SJCRH30 (cell line): Measurements from ENCODE around the gene ADRA2B. TPM values are rescaled to one million over a fixed set of nuclear protein-coding genes. Genes with fewer than 3 reads are reported as not detected.

Source experiments
- DNase-seq, 2 experiments: peaks; one replicate each; pipeline ENCODE4 v3.0.0-alpha.2; 2015 to 2020
- H3K27ac ChIP-seq: fragments of 250-450 bp; sonication (Bioruptor Pico); 2 replicates; pipeline ENCODE4 v1.5.1; 2020; ENCODE audit warnings: mild to moderate bottlenecking, moderate library complexity
- H3K27me3 ChIP-seq: fragments of 250-450 bp; sonication (Bioruptor Pico); 2 replicates; pipeline ENCODE4 v1.5.1; 2020; ENCODE audit warnings: mild to moderate bottlenecking, moderate library complexity
- H3K36me3 ChIP-seq: fragments of 250-450 bp; sonication (Bioruptor Pico); 2 replicates; pipeline ENCODE4 v1.5.1; 2020; ENCODE audit warnings: mild to moderate bottlenecking, moderate library complexity
- H3K4me1 ChIP-seq: fragments of 250-450 bp; sonication (Bioruptor Pico); 2 replicates; pipeline ENCODE4 v1.5.1; 2020; ENCODE audit warnings: mild to moderate bottlenecking, moderate library complexity
- H3K4me3 ChIP-seq: fragments of 250-450 bp; sonication (Bioruptor Pico); 2 replicates; pipeline ENCODE4 v1.5.1; 2020; ENCODE audit warnings: mild to moderate bottlenecking, moderate library complexity
- H3K9me3 ChIP-seq: fragments of 250-450 bp; sonication (Bioruptor Pico); replicated peaks from 2 replicates; pipeline ENCODE4 v1.5.1; 2020; ENCODE audit warnings: mild to moderate bottlenecking, moderate library complexity
- total RNA-seq: library from RNA; depleted of rRNA; stranded (reverse); fragments of >200 nt; shearing (Covaris generic); gene quantifications from 2 replicates; pipeline ENCODE4 v1.2.3, GENCODE V29; 2014

Gene ADRA2B
- total RNA-seq, 1 experiment from 2014 or later = not detected

GRCh38 chr2:96111257-96111640 is 5.1 kb downstream of the ADRA2B start:
- peaks cover 23% of the 10 kb centered on the region for H3K4me1 ChIP-seq
- no peak overlapping the region for H3K4me3 ChIP-seq
- H3K36me3 ChIP-seq = no peaks in the 10 kb centered on the region
- no peaks in the 10 kb centered on the region for H3K9me3 ChIP-seq
- no peak overlapping the region for H3K27ac ChIP-seq
- no peak for DNase-seq
- no peaks in the 10 kb centered on the region for H3K27me3 ChIP-seq

DNA sequence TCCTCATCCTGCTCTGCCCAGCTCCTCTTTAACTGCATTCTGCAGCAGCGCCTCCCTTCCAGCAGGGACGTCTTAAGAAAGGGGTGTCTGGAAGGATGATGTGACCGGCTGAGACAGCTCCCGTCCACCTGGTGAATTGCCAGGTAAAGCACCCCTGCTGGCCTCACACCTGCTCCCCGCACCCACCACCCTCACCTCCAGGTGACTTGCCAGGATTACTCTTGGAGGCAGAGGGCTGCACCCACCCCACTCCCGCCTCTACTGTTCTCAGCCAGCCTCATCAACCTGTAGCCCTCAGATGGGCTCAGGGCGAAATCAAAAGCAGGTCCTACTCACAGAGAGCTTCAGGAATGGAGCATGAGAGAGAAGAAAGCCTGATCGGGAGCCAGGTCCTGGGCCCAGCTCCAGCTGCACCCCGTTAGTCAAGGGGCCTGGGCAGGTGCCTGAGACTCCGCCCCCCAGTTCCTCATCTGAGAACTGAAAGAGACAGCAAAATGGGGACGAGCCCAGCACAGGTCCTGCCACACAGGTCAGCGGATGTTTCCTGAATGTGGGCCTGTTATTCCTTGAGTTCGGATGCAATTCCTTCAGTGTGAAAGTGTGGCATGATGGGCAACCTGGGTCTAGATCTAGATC is 5.6 kb downstream of the ADRA2B start:
- no peak for DNase-seq

DNA sequence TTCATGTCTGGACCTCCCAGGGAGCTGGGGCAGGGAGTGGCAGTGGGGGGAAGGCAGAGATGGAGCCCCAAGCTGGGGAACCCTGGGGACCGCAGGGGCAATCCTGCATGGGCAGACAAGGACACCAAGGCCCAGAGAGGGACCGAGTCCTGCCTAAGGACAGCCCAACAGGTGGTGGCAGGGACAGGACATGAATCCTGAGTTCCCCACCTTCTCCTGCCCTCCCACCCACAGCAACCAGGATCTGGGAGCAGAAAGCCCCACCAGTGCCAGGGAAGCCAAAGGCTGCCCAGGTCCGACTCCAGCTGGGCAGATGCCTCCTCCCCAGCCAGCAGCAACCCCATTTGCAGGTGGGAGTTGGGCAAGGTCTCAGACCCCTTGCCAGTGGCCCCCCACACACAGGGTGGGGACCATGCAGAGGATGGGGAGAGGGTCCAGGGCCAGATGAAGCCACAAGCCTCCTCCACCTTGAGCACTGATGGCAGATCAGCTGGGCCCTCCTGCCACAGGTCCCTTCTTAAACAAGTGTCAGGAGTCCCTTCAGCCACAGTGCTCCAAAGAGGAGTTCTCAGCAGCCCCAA is 6.3 kb downstream of the ADRA2B start:
- Histone ChIP-seq H3K4me3 (no peak overlapping the region), H3K27ac (no peak overlapping the region)

More for the DNA sequence above, 5.6 kb downstream of the ADRA2B start:
- H3K36me3 ChIP-seq = no peaks in the 10 kb centered on the region
- H3K27ac ChIP-seq = no peak overlapping the region
- no peaks in the 10 kb centered on the region for H3K27me3 ChIP-seq
- H3K4me1 ChIP-seq = peaks cover 23% of the 10 kb centered on the region
- H3K4me3 ChIP-seq = no peak overlapping the region
- no peaks in the 10 kb centered on the region for H3K9me3 ChIP-seq

GRCh38 chr2:96109361-96109680 is 7.0 kb downstream of the ADRA2B start:
- Histone ChIP-seq H3K4me1 (peaks cover 23% of the 10 kb centered on the region), H3K27ac (no peak overlapping the region)

More for the DNA sequence above, 6.3 kb downstream of the ADRA2B start:
- Histone ChIP-seq H3K27me3 (no peaks in the 10 kb centered on the region), H3K9me3 (no peaks in the 10 kb centered on the region), H3K4me1 (peaks cover 23% of the 10 kb centered on the region), H3K36me3 (no peaks in the 10 kb centered on the region)
- no peak for DNase-seq

GRCh38 chr2:96108541-96109360 is 7.6 kb downstream of the ADRA2B start:
- H3K4me1 ChIP-seq = peaks cover 22% of the 10 kb centered on the region
- H3K9me3 ChIP-seq = no peaks in the 10 kb centered on the region
- H3K36me3 ChIP-seq = no peaks in the 10 kb centered on the region
- H3K4me3 ChIP-seq = peak overlapping the region; percentile 23
- peak; percentile 38 to 54 for DNase-seq
- no peaks in the 10 kb centered on the region for H3K27me3 ChIP-seq
- H3K27ac ChIP-seq = peak overlapping the region; percentile 27; the same call in 1 of the 2 replicates

More at GRCh38 chr2:96109361-96109680, 7.0 kb downstream of the ADRA2B start:
- no peak for DNase-seq
- peak overlapping the region; percentile 23 for H3K4me3 ChIP-seq
- H3K27me3 ChIP-seq = no peaks in the 10 kb centered on the region
- no peaks in the 10 kb centered on the region for H3K9me3 ChIP-seq
- H3K36me3 ChIP-seq = no peaks in the 10 kb centered on the region

GRCh38 chr2:96108151-96108540 is 8.2 kb downstream of the ADRA2B start:
- H3K27me3 ChIP-seq = no peaks in the 10 kb centered on the region
- no peak overlapping the region for H3K27ac ChIP-seq
- H3K36me3 ChIP-seq = no peaks in the 10 kb centered on the region
- DNase-seq = peak; percentile 74 to 79
- peaks cover 18% of the 10 kb centered on the region for H3K4me1 ChIP-seq
- no peaks in the 10 kb centered on the region for H3K9me3 ChIP-seq
- H3K4me3 ChIP-seq = no peak overlapping the region; the same call in 1 of the 2 replicates

- no peaks in the 10 kb centered on the region for H3K36me3 ChIP-seq
- H3K27ac ChIP-seq = no peak overlapping the region
- H3K27me3 ChIP-seq = no peaks in the 10 kb centered on the region
- no peak for DNase-seq
- H3K9me3 ChIP-seq = no peaks in the 10 kb centered on the region
- H3K4me1 ChIP-seq = peaks cover 18% of the 10 kb centered on the region
- H3K4me3 ChIP-seq = no peak overlapping the region
Measured at GRCh38 chr2:96107708-96108065, 8.7 kb downstream of the ADRA2B start.

GRCh38 chr2:96106991-96107707 is 9.2 kb downstream of the ADRA2B start:
- DNase-seq = no peak
- peaks cover 18% of the 10 kb centered on the region for H3K4me1 ChIP-seq
- H3K4me3 ChIP-seq = no peak overlapping the region
- no peak overlapping the region for H3K27ac ChIP-seq
- H3K36me3 ChIP-seq = no peaks in the 10 kb centered on the region
- H3K27me3 ChIP-seq = no peaks in the 10 kb centered on the region
- no peaks in the 10 kb centered on the region for H3K9me3 ChIP-seq

DNA sequence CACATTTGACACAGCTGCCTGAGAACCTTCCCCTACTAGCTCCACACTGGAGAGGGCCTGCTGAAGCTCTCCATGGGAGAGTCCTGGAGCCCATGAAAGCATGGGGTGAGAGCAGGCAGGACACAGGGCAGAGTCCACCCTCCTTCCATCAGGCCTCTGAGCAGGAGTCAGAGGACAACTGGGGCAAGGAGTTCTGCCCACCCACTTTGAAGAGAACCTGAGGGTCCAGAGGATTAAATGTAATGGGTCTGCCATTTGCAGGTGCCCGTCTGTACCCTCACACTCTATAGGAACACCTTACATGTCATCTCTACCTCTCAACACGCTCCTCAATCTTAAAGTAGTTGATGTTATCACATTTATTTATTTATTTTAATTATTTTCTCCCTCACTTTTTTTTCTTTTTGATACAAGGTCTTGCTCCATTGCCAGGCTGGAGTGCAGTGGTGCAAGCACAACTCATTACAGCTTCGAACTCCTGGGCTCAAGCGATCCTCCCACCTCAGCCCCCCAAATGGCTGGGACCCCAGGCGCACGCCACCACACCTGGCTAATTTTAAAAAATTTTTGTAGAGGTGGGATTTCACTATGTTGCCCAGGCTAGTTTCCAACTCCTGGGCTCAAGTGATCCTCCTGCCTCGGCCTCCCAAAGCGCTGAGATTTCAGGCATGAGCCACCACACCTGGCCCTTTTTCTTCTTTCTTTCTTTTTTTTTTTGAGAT is 10.2 kb downstream of the ADRA2B start:
- no peaks in the 10 kb centered on the region for H3K36me3 ChIP-seq
- no peaks in the 10 kb centered on the region for H3K27me3 ChIP-seq
- no peaks in the 10 kb centered on the region for H3K9me3 ChIP-seq
- H3K27ac ChIP-seq = no peak overlapping the region
- peaks cover 18% of the 10 kb centered on the region for H3K4me1 ChIP-seq
- no peak overlapping the region for H3K4me3 ChIP-seq
- DNase-seq = no peak

DNA sequence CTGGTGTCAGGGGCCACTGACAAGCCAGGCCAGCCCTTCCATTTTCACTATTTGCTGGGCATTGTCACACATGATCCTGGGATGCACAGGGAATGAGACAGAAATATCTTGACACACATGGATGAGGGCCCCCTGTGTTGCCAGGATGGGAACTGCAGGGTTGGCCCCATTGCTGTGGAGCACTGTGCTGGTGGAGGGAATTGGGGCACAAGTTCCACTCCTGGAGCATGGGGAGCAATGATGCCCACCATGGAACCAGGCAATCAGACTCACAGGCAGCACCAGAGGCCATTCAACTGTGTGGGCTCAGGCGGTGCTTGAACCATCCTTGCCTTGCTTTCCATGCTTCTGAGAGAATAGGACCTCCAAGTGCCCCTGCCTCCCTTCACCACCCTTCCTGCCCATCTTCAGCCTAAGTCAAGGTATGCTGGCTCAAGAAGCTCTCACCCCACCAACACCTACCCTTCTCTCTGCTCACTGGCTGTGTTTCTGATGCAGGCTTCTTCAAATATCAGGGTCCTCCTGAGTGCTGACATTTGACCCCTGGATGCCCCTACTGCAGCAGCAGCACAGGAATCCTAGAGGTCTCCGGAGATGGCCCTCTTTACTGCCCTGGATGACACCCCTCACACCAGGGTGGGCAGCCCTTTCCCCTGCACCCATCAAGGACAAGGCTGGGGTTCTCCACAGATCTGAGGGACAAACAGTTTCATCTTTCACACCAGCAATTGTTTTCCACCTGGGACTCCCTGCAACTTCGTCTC is 11.0 kb downstream of the ADRA2B start:
- Histone ChIP-seq H3K4me1 (peaks cover 21% of the 10 kb centered on the region), H3K27me3 (no peaks in the 10 kb centered on the region), H3K9me3 (no peaks in the 10 kb centered on the region), H3K36me3 (no peaks in the 10 kb centered on the region), H3K4me3 (no peak overlapping the region), H3K27ac (no peak overlapping the region)
- DNase-seq = no peak

DNA sequence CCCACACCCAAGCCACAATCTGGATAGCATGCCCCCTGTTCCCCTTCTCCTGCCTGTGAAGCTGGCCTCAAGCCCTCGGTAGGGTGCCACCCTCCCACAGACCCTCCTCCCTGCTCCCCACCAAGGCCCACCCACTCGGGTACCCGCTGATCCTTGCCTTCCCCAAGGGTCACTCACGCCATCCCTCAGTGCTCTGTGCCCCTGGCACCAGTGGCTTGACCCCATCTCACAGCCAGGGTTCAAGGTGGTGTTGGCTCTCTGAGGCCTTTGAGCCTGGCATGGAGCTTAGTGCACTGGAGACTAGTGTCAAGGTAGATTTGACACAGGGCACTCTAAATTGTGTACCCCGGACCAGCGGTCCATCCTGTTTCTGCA is 11.9 kb downstream of the ADRA2B start:
- Histone ChIP-seq H3K27me3 (no peaks in the 10 kb centered on the region), H3K4me3 (no peak overlapping the region), H3K36me3 (no peaks in the 10 kb centered on the region), H3K9me3 (no peaks in the 10 kb centered on the region), H3K27ac (no peak overlapping the region), H3K4me1 (peaks cover 23% of the 10 kb centered on the region)
- DNase-seq = no peak

DNA sequence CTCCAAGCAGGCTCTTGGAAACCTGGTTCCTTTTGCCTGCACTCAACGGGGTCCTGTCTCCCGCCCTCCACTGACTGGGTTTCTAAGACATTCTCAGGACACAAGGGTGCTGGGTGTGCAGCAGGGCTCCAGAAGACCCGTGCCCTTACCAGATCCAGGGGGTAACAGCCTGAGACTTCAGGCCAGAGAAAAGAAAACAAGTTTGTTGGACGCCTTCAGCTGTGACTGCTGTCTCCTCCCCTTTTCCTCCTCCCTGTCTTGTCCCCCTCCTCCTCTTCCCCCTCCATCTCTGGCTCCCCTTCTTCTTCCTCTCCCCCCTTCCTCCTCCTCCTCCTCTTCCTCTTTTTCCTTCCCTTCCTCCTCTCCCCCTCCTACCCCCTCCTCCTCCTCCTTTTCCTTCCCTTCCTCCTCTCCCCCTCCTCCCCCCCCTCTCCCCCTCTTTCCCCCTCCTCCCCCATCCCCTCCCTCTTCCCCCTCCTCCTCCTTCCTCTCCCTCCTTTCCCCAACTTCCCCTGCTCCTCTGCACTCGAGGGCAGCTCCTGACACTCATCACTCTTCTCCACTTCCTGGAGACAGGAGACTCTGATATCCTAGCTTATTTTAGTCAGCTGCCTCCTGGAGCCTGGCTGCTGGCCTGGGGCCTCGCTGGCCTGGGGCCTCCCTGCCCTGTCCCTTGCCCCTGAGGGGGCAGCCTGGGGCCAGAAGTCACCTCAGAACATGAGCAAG is 12.4 kb downstream of the ADRA2B start:
- Histone ChIP-seq H3K27me3 (no peaks in the 10 kb centered on the region), H3K27ac (no peak overlapping the region), H3K4me3 (no peak overlapping the region), H3K4me1 (peaks cover 18% of the 10 kb centered on the region), H3K9me3 (no peaks in the 10 kb centered on the region), H3K36me3 (no peaks in the 10 kb centered on the region)
- DNase-seq = no peak

DNA sequence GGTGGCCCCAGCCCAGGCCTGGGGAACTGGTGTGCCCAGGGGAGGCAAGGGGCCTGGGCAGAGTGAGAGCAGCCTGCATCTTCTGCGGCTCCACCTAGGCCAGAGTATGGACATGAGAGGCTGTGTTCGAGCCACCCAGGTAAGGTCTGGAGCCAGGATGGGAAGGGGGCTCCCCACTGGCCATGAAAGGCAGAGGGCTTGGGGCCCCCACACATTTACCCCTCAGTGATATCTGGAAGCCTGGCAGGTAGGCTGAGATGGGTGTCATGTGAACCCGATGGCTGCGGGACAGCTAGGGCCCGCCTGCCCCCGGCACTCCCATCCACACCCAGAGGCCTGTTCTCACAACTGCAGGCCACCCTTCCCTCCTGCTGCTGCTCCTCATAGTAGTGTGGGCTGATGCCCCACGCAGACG is 13.2 kb downstream of the ADRA2B start:
- Histone ChIP-seq H3K4me1 (peaks cover 11% of the 10 kb centered on the region), H3K27ac (no peak overlapping the region), H3K36me3 (no peaks in the 10 kb centered on the region), H3K27me3 (no peaks in the 10 kb centered on the region), H3K9me3 (no peaks in the 10 kb centered on the region), H3K4me3 (no peak overlapping the region)
- DNase-seq = no peak
